ENCODE data around the gene DSCAM. TPM values are rescaled to one million over a fixed set of nuclear protein-coding genes. Genes with fewer than 3 reads are reported as not detected.

DSCAM gene
- total RNA-seq, 1 donor from 2014 or later: not detected

DNA sequence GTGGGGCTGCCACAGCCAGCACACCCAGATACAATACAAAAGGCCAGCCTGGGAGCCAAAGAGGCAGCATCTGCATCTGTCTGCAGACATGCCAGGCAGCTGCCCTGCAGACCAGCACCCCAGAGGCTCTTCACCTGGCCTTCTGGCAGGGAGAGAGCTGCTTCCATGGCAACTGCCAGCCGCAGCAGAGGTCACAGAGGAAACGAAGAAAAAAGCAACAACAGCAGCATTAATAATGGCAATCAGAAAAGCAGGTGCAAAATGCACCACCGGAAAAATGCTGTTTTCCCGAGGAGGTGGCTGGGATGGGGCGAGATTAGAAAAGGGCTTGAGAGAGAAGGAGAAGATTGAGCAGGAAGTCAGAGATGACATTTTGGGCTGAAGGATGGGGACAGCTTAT is 670.2 kb downstream of the DSCAM start:
- no peak for DNase-seq (ENCODE audit: low spot score in 2 of 2)
- Histone ChIP-seq H3K4me3 (no peak overlapping the region), H3K36me3 (no peaks in the 10 kb centered on the region), H3K27ac (no peak overlapping the region), H3K4me1 (no peaks in the 10 kb centered on the region), H3K9me3 (no peaks in the 10 kb centered on the region), H3K27me3 (no peaks in the 10 kb centered on the region)
- intact Hi-C loops (cut with DNase I): no loop called here
- TF ChIP-seq, protein P1, sequence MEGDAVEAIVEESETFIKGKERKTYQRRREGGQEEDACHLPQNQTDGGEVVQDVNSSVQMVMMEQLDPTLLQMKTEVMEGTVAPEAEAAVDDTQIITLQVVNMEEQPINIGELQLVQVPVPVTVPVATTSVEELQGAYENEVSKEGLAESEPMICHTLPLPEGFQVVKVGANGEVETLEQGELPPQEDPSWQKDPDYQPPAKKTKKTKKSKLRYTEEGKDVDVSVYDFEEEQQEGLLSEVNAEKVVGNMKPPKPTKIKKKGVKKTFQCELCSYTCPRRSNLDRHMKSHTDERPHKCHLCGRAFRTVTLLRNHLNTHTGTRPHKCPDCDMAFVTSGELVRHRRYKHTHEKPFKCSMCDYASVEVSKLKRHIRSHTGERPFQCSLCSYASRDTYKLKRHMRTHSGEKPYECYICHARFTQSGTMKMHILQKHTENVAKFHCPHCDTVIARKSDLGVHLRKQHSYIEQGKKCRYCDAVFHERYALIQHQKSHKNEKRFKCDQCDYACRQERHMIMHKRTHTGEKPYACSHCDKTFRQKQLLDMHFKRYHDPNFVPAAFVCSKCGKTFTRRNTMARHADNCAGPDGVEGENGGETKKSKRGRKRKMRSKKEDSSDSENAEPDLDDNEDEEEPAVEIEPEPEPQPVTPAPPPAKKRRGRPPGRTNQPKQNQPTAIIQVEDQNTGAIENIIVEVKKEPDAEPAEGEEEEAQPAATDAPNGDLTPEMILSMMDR (IDR thresholded peaks at IDR 0.05): no peak

DNA sequence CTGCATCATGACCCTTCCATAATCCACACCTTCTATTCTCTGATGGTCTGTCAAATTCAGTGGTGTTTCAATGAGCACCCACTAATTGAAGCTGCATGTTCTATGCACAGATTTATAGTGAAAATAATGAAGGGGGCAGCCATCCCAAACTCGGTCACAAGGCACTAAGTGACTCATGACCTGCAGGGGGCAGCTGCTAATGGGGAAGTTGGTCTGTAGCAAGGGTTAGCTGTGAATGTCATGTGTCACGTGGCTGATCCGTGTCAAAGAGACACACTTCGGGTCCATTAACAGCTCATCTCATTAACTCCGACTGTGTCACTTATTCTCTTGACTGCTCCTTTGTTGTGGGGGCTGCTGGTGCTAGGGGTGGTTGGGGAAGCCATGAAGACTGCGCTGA is 673.1 kb downstream of the DSCAM start:
- TF ChIP-seq, protein P1 (IDR thresholded peaks at IDR 0.05): no peak
- Histone ChIP-seq H3K36me3 (no peaks in the 10 kb centered on the region), H3K4me3 (no peak overlapping the region), H3K27me3 (no peaks in the 10 kb centered on the region), H3K27ac (no peak overlapping the region), H3K9me3 (no peaks in the 10 kb centered on the region), H3K4me1 (no peaks in the 10 kb centered on the region)
- no peak for DNase-seq (ENCODE audit: low spot score in 2 of 2)
- intact Hi-C loops (cut with DNase I): no loop called here

DNA sequence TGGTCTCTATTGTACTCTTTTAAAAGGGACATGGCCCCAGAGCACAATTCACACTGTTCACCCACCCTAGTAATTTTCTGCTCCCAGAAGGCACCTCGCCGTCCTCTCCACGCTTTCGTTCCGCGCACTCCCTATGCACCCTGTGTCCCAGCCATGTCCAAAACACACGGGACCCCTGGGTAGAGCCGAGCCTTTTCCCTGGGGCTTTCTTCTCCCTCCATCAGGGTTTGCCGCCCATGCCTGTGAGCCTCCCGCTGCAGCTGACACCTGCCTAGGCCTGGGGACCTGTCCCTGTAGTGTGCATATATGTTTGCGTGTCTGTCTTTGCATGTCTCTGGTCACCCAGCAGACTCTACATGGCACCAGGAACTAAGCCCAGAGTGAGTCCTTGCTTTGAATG is 677.0 kb downstream of the DSCAM start:
- Histone ChIP-seq H3K9me3 (no peaks in the 10 kb centered on the region), H3K4me3 (no peak overlapping the region), H3K36me3 (no peaks in the 10 kb centered on the region), H3K4me1 (no peaks in the 10 kb centered on the region), H3K27ac (no peak overlapping the region), H3K27me3 (no peaks in the 10 kb centered on the region)
- TF ChIP-seq, protein P1 (IDR thresholded peaks at IDR 0.05): no peak
- DNase-seq (ENCODE audit: low spot score in 2 of 2): no peak
- intact Hi-C loops (cut with DNase I): no loop called here

DNA sequence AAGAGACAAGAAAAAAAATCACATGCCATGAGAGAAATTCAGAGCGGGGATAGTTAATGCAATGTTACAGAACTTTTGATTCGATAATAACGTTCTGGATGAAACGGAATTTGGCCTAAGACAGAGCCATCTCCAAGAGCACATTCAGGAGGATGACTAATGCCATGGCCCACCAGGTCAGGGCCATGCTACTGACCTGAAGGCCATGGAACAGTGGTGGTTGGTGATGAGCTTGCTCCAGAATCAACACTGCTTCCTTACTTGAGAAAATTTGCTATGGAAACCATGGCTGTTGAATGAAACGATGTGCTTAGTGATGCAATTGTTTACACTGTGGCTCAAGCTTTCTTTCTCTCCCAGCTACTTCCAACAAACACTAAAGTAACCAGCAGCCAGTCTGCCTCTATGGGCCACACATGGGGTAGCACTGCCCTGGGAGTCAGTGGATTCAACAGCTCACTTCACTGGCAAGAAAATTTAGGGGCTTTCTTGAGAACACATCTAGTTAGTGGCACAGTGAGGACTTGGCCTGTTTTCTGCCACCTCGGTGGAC is 680.6 kb downstream of the DSCAM start:
- DNase-seq (ENCODE audit: low spot score in 2 of 2): no peak
- intact Hi-C loops (cut with DNase I): no loop called here
- TF ChIP-seq, protein P1 (IDR thresholded peaks at IDR 0.05): no peak

DNA sequence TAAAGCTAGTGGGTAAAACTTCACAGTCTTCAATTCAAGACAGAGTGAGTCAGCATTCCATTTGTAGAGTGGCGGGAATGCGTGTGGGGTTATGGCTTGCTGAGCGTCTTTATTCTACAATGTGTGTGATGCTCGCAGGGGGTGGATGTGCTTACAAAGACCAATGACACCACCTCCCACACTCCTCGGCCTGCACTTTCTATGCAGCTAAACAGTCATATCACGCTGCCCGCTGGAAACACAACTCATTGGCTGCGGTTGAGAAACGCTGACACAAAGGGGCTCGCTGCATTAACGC is 681.2 kb downstream of the DSCAM start:
- DNase-seq (ENCODE audit: low spot score in 2 of 2): no peak
- Histone ChIP-seq H3K4me1 (no peaks in the 10 kb centered on the region), H3K9me3 (no peaks in the 10 kb centered on the region), H3K27ac (no peak overlapping the region), H3K27me3 (no peaks in the 10 kb centered on the region), H3K36me3 (no peaks in the 10 kb centered on the region), H3K4me3 (no peak overlapping the region)
- intact Hi-C loops (cut with DNase I): no loop called here
- TF ChIP-seq, protein P1 (IDR thresholded peaks at IDR 0.05): no peak

More for the DNA sequence above, 680.6 kb downstream of the DSCAM start:
- H3K9me3 ChIP-seq: no peaks in the 10 kb centered on the region
- no peaks in the 10 kb centered on the region for H3K36me3 ChIP-seq
- H3K27me3 ChIP-seq: no peaks in the 10 kb centered on the region
- H3K27ac ChIP-seq: no peak overlapping the region
- H3K4me3 ChIP-seq: no peak overlapping the region
- H3K4me1 ChIP-seq: no peaks in the 10 kb centered on the region
